Pancreas (tissue), 10 donors: ENCODE data around the gene EIF4E3. TPM values are rescaled to one million over a fixed set of nuclear protein-coding genes. Genes with fewer than 3 reads are reported as not detected.
A peak's percentile ranks its signal among the peaks of the same experiment; 100 is the strongest.

Source experiments
- ATAC-seq, 4 donors: fragments of 200-7000 bp; cut with Tn5 transposase; one replicate each; pipeline versions ENCODE4 v1.8.0 to v1.9.1; 2020; ENCODE audit warnings: mild to moderate bottlenecking in 4 of 4, moderate library complexity in 4 of 4
- DNase-seq, 6 donors: peaks; one replicate each; pipeline ENCODE4 v3.0.0-alpha.2; 2020
- FAIRE-seq: peaks from 2 replicates; lab custom pipeline; 2012; peaks lifted over from hg19 to GRCh38; lab: Jason Lieb, UNC
- H3K27ac ChIP-seq, 4 donors: fragments of 200-600 bp; sonication (generic); 1 replicate in 3 of 4; 2 replicates in 1 of 4; pipeline versions ENCODE4 v1.5.0 to v1.8.0; 2020
- H3K27me3 ChIP-seq, 4 donors: fragments of 200-600 bp; one replicate each; pipeline ENCODE4 v1.8.0; 2021
- H3K36me3 ChIP-seq, 3 donors: fragments of 200-600 bp; sonication (generic) in 1 of 3; one replicate each; pipeline versions ENCODE4 v1.5.0 to v1.8.0; 2020 to 2021
- H3K4me1 ChIP-seq, 3 donors: fragments of 200-600 bp; one replicate each; pipeline ENCODE4 v1.8.0; 2021
- H3K4me3 ChIP-seq, 4 donors: fragments of 200-600 bp; sonication (generic) in 2 of 4; one replicate each; pipeline versions ENCODE4 v1.5.0 to v1.8.0; 2020 to 2021
- H3K9me3 ChIP-seq, 4 donors: fragments of 200-600 bp; one replicate each; pipeline ENCODE4 v1.8.0; 2021
- CTCF ChIP-seq, 4 donors: fragments of 200-600 bp; sonication (generic) in 3 of 4; IDR thresholded peaks; one replicate each; pipeline versions ENCODE4 v1.5.0 to v1.8.0; 2021; ENCODE audit warnings: antibody characterized with exemption in 4 of 4
- WGBS, 2 donors: extraction: QIAGEN DNeasy Blood & Tissue Kit; methylation state at CpG; one replicate each; pipeline ENCODE4 v1.1.7; 2013; 5-methylcytosine and 5-hydroxymethylcytosine counted together
- intact Hi-C, 3 donors: fragments of 100-400 bp; cut with DNase I; formaldehyde crosslinking; loops; one replicate each; pipeline versions ENCODE4 v1.11.1 to v1.14.2; 2022
- polyA plus RNA-seq, 2 donors: library from polyadenylated mRNA; stranded (reverse); fragments of 200-250 nt; gene quantifications; one replicate each; pipeline ENCODE4 v1.2.3, GENCODE V29; 2013
- total RNA-seq, 6 donors: library from RNA; stranded (reverse); fragmentation: NEBNext Ultra II Directional in 4 of 6; extraction: Animal tissue kit (Norgen Biotek cat#: 25700) in 4 of 6; gene quantifications; one replicate each; pipeline versions ENCODE4 v1.2.1 to v1.2.4, GENCODE V29; 2021 to 2023
- donor health status: healthy with polysubstance abuse.
- donor health status: DM: no; HTN: no; CAD: no; lungs with moderate emphysema.
- donor health status: DM: no; HTN: no; CAD: no.
- donor health status: control.
- donor health status: control.
- donor health status: Bipolar disorder and iron deficiency.
- donor health status: DM: yes; HTN: yes; CAD: no.
- donor health status: DM: no; HTN: no; CAD: no.
- donor health status: DM: no; HTN: no; CAD: no.
- donor health status: DM: yes; HTN: yes; CAD: no.

Gene EIF4E3
- total and polyA plus RNA-seq, 8 donors = 4.1 to 17.3 (median 13.8) TPM

DNA sequence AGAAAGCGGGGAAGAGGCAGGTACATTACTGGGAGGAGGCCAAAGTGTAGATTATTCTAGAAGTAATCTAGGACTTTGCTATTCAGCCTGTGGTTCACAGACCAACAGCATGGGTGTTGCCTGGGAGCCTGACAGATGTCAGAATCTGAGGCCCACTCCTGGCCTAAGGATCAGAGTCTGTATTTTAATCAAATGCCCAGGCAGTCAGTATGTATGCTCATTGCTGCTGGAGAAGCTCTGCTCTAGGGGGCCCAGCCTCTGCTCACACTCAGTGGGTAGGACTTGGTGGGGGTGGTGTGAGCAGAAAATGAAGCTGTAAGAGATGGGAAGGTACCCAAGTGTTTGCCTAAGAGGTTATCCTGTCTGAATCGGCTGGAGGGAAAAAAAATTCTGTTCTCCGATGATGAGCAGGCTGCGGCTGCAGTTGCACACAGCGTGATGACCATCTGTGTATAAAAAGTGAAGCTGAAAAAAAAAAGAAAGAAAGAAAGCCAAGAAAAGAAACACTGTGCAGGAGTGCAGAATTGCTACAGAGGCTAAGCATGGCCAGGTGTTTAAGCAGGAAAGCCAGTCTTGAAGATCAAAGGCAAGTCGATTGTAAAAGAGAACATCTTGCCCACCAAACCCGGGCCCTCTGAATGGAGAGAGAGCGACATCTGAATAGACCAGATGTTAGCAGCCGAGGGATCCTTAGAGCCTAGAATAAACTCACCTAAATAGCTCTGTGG lies 65.2 kb downstream of the EIF4E3 start:
- no peak for TF ChIP-seq CTCF (IDR thresholded peaks at IDR 0.05)
- Histone ChIP-seq H3K27ac (peak overlapping the region; percentile 23 to 91 (median 65)), H3K36me3 (no peaks in the 10 kb centered on the region), H3K27me3 (no peaks in the 10 kb centered on the region), H3K9me3 (no peaks in the 10 kb centered on the region), H3K4me3 (no peak overlapping the region), H3K4me1 (peaks cover 15 to 29% (median 22%) of the 10 kb centered on the region in 3 donors)
- FAIRE-seq (no peak), DNase-seq (peak in 4 of 6 donors; percentile 48 to 78 (median 69)), ATAC-seq (peak; percentile 68 to 83 (median 82))
- WGBS, 2 donors = 40 to 45% methylated on average over 9 of the region's 9 CpGs
- intact Hi-C loops = no loop called here

DNA sequence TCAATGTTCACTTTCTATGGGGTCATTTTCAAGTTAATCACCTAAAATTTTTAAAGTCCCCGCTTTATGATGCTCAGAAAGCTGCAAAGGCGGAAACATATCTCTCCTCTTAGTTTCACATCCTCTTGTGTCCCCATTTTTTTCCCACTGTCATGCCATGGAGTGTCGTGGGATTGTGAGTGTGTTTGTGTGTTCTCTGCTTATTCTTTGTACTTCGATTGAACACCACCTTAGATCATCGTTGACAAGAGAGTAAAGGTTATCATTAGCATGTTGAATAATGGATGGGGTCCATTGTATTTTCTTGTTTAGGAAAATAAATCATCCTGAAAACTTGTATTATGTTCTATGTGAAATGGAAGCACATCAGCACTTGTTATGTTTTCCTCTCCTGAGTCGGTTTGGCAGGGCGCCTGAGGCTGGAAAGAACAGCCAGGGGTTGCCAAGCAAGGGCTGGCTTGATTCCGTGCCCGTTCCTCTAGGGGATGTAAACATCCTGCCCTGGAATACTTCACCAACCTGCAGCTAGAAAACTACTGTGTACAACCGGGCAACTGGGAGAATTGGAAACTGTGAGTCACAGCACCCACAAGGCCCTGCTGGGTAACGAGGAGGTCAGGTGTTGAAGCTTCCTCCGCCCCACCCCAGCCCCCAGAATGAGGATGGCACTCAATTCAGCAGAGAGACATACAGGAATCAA lies 67.2 kb downstream of the EIF4E3 start:
- peaks cover 15 to 29% (median 22%) of the 10 kb centered on the region in 3 donors for H3K4me1 ChIP-seq
- H3K27me3 ChIP-seq = no peaks in the 10 kb centered on the region
- TF ChIP-seq CTCF (IDR thresholded peaks at IDR 0.05) = no peak
- ATAC-seq = peak; percentile 85 to 93 (median 90)
- H3K27ac ChIP-seq = peak overlapping the region; percentile 59 to 91 (median 74)
- DNase-seq = peak; percentile 93 to 98 (median 95)
- H3K9me3 ChIP-seq = no peaks in the 10 kb centered on the region
- FAIRE-seq = peak; percentile 17
- no peaks in the 10 kb centered on the region for H3K36me3 ChIP-seq
- WGBS, 2 donors = 20 to 25% methylated on average over 12 of the region's 12 CpGs
- no peak overlapping the region for H3K4me3 ChIP-seq
- intact Hi-C loops = no loop called here

GRCh38 chr3:71655061-71655460 lies 70.1 kb downstream of the EIF4E3 start:
- intact Hi-C loops = no loop called here
- ATAC-seq = no peak
- Histone ChIP-seq H3K27me3 (no peaks in the 10 kb centered on the region), H3K4me1 (peaks cover 12 to 36% (median 35%) of the 10 kb centered on the region in 3 donors), H3K4me3 (no peak overlapping the region), H3K9me3 (no peaks in the 10 kb centered on the region), H3K36me3 (no peaks in the 10 kb centered on the region), H3K27ac (no peak overlapping the region)
- no peak for TF ChIP-seq CTCF (IDR thresholded peaks at IDR 0.05)
- no peak for DNase-seq
- WGBS, 2 donors = 96% methylated on average over 8 of the region's 8 CpGs
- no peak for FAIRE-seq

GRCh38 chr3:71653414-71653807 lies 71.8 kb downstream of the EIF4E3 start:
- Histone ChIP-seq H3K4me1 (peaks cover 2 to 24% (median 24%) of the 10 kb centered on the region in 3 donors), H3K27ac (no peak overlapping the region), H3K4me3 (no peak overlapping the region), H3K9me3 (no peaks in the 10 kb centered on the region), H3K36me3 (no peaks in the 10 kb centered on the region), H3K27me3 (no peaks in the 10 kb centered on the region)
- FAIRE-seq = no peak
- no peak for DNase-seq
- no peak for TF ChIP-seq CTCF (IDR thresholded peaks at IDR 0.05)
- intact Hi-C loops = no loop called here
- WGBS, 2 donors = 70 to 77% methylated on average over 6 of the region's 6 CpGs
- ATAC-seq = no peak
